Measurements from ENCODE around the gene LYAR.

DNA sequence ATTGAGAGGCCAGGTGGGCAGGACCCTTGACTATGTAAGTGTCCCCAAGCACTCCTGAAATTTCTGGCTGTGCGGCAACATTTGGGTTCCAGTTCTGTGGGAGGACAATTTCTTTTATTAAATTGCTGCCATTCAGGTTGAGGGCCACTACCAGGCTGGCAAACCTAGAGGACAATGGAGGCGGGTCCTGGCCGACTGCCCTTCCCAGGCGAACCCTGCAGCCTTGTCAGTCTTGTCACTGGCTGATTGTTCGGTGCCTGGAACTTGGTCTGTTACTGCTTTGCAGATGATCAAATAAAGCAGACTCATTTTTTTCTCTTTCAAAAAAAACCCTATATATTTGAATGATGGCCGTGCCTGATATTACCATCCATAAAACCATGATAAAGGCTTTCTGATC lies 35.3 kb downstream of the LYAR start:
- TF ChIP-seq, protein P1, sequence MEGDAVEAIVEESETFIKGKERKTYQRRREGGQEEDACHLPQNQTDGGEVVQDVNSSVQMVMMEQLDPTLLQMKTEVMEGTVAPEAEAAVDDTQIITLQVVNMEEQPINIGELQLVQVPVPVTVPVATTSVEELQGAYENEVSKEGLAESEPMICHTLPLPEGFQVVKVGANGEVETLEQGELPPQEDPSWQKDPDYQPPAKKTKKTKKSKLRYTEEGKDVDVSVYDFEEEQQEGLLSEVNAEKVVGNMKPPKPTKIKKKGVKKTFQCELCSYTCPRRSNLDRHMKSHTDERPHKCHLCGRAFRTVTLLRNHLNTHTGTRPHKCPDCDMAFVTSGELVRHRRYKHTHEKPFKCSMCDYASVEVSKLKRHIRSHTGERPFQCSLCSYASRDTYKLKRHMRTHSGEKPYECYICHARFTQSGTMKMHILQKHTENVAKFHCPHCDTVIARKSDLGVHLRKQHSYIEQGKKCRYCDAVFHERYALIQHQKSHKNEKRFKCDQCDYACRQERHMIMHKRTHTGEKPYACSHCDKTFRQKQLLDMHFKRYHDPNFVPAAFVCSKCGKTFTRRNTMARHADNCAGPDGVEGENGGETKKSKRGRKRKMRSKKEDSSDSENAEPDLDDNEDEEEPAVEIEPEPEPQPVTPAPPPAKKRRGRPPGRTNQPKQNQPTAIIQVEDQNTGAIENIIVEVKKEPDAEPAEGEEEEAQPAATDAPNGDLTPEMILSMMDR (conservative IDR thresholded peaks at IDR 0.05): no peak
- TF ChIP-seq ZFX (IDR thresholded peaks at IDR 0.05): no peak
